ENCODE data around the gene GCLM. TPM values are rescaled to one million over a fixed set of nuclear protein-coding genes. Genes with fewer than 3 reads are reported as not detected.

Gene GCLM
- total RNA-seq, 1 donor from 2014 or later = 11.4 TPM

DNA sequence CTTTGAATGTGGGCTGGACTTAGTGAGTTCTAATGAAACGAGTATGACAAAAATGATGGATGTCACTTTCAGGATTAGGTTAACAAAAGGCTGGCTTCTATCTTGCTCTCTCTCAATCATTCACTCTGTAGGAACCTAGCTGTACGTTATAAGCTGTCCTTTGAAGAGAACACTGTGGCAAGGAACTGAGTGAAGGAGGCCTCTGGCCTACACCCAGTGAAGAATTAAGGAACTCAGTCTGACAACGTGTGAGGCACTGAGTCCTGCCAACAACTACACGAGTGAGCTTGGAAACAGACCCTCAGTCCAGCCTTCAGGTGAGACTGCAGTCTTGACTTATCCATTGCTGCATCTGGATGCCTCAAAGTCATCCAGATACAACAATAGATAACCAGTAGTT lies 27.0 kb downstream of the GCLM start:
- intact Hi-C loops (cut with micrococcal nuclease) = no loop called here
- H3K36me3 ChIP-seq = peaks cover 6% of the 10 kb centered on the region
- H3K27ac ChIP-seq (replicated peaks) = no peak overlapping the region

GRCh38 chr1:93880731-93881130 lies 28.5 kb downstream of the GCLM start:
- intact Hi-C loops (cut with micrococcal nuclease) = no loop called here
- Histone ChIP-seq H3K27ac (replicated peaks) (no peak overlapping the region), H3K36me3 (peaks cover 21% of the 10 kb centered on the region), H3K9me3 (replicated peaks) (no peaks in the 10 kb centered on the region), H3K4me3 (no peak overlapping the region), H3K27me3 (ENCODE audit: low read depth) (no peaks in the 10 kb centered on the region), H3K4me1 (peaks cover 40% of the 10 kb centered on the region)
- no peak for TF ChIP-seq CTCF (IDR thresholded peaks at IDR 0.05; ENCODE audit: borderline replicate concordance)
- DNase-seq = no peak

More for the DNA sequence above, 27.0 kb downstream of the GCLM start:
- no peaks in the 10 kb centered on the region for H3K27me3 ChIP-seq (ENCODE audit: low read depth)
- H3K4me3 ChIP-seq = no peak overlapping the region
- no peak for TF ChIP-seq CTCF (IDR thresholded peaks at IDR 0.05; ENCODE audit: borderline replicate concordance)
- DNase-seq = no peak
- peaks cover 25% of the 10 kb centered on the region for H3K4me1 ChIP-seq
- no peaks in the 10 kb centered on the region for H3K9me3 ChIP-seq (replicated peaks)

- no peak for TF ChIP-seq CTCF (IDR thresholded peaks at IDR 0.05; ENCODE audit: borderline replicate concordance)
- peak; percentile 89 for DNase-seq
- Histone ChIP-seq H3K27me3 (ENCODE audit: low read depth) (no peaks in the 10 kb centered on the region), H3K4me1 (peaks cover 41% of the 10 kb centered on the region), H3K36me3 (peaks cover 38% of the 10 kb centered on the region), H3K4me3 (peak within 1 kb of the TSS; percentile 85), H3K27ac (replicated peaks) (peak within 1 kb of the TSS; percentile 86), H3K9me3 (replicated peaks) (no peaks in the 10 kb centered on the region)
- intact Hi-C loops (cut with micrococcal nuclease) = no loop called here
These were observed 30.2 kb downstream of the GCLM start, which contains the start of gene DNTTIP2 for GRCh38 chr1:93878889-93879586. Gene DNTTIP2, minus strand, starts transcription at chr1:93879206. Its CDS starts 58 bp downstream, at chr1:93879148.

DNA sequence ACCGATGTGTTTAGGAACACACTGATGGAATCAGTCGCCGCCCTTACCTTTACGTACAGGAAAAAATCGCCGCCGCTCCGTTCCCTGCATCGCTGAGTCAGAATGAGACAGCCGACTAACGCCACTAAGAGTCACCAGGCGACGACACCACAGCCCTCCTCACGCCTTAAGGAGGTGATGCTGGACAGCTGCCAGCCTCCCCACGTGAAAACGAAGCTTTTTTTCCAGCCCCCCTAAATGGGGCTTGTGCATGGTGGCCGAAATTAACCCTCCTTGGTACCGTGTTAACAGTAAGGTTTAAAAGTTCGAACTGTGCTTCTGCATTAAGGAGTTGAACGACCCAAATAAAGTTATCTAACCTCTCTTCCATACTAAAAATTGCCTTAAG lies 30.7 kb downstream of the GCLM start:
- Histone ChIP-seq H3K27me3 (ENCODE audit: low read depth) (no peaks in the 10 kb centered on the region), H3K4me1 (peaks cover 41% of the 10 kb centered on the region), H3K36me3 (peaks cover 43% of the 10 kb centered on the region), H3K9me3 (replicated peaks) (no peaks in the 10 kb centered on the region), H3K4me3 (peak overlapping the region; percentile 85), H3K27ac (replicated peaks) (peak overlapping the region; percentile 86)
- TF ChIP-seq CTCF (IDR thresholded peaks at IDR 0.05; ENCODE audit: borderline replicate concordance) = no peak
- intact Hi-C loops (cut with micrococcal nuclease) = no loop called here
- peak; percentile 20 for DNase-seq

DNA sequence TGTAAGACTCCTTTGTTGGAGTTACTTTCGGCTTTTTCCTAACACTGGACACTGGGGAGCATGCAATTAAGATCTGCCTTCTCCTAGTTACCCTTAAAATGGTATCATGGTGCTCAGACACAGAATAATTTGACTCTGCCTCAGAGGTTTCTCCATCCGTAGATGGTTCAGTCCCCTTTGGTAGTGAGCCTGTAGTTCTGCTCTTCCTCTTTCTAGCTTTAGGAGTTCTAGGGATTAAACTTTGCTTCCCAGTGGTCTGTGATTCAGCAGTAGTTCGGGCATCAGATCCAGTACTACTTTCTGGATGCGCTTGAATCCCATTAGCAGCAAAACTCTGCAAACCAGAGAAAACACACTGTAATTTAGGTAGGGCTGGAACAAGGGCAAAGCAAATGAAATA lies 31.7 kb downstream of the GCLM start:
- DNase-seq = no peak
- H3K9me3 ChIP-seq (replicated peaks) = no peaks in the 10 kb centered on the region
- peaks cover 53% of the 10 kb centered on the region for H3K36me3 ChIP-seq
- intact Hi-C loops (cut with micrococcal nuclease) = no loop called here
- no peak for TF ChIP-seq CTCF (IDR thresholded peaks at IDR 0.05; ENCODE audit: borderline replicate concordance)
- H3K27me3 ChIP-seq (ENCODE audit: low read depth) = no peaks in the 10 kb centered on the region
- no peak overlapping the region for H3K27ac ChIP-seq (replicated peaks)
- H3K4me1 ChIP-seq = peaks cover 41% of the 10 kb centered on the region
- peak overlapping the region; percentile 85 for H3K4me3 ChIP-seq
